Cortex of kidney (tissue), 1 donor: ENCODE results near the gene SMARCC2.
A peak's percentile ranks its signal among the peaks of the same experiment; 100 is the strongest.

ENCODE experiments used
- DNase-seq: peaks from one replicate; lab custom pipeline; 2025; lab: John Stamatoyannopoulos, UW

The SMARCC2 gene

DNA sequence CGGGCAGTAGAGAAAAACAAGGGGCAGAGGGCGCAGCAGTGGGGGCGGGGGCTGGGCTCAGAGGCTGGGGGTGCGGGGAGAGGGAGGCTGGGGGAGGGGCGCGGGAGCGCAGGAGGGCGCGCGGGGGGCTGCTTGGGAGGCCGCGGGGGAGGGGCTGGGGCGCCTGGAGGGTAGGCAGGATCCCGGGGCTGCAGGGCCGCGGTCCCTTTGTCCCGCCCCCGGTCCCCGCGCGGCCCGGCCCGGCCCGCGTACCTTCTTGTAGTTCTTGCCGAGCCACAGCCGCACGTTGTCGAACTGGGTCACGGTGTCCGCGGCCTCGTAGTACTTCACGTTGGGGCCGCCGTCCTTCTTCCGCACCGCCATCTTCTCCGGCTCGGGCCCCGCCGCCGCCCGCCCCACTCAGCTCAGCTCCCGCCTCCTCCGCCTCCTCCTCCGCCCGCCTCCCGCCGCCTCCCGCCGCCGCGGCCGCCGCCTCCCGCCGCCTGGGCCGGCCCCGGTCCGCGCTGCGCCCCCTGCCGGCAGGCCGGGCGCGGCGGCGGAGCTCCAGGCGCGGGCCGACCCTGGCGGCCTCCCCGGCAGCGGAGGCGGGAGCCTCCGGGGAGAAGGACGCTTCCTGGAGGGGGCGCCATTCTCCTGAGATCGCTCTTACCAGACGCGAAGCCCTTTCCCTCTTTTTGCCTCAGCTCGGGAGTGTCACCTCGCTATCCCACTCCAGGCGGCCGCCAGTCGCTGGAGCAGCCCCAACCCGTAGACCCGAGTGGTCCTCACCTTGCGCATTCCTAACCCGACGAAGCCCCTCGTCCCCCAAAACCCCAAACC lies at the start of gene SMARCC2:
TSS of gene SMARCC2 (minus strand) at position 385 of the 819 bp plus-strand sequence. CDS start at position 363, 22 bp downstream.
- DNase-seq: no peak

DNA sequence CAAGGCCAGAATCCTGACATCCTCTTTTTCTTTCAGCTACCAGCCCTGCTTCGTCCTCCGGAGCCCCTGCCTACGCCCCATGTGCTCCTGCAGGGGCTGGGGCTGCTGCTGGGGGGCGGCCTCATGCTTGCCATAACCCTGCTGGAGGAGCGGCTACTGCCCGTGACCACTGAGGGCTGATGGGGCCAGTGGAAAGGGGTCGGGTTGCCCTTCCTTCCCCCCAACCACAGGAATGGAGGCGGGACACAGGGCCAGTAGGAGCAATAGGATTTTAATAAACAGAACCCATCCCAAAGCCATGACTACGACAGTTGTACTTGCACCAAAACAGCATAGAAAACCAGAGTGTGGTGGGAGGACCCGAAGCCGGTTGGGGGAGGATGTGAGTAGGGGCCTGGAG lies 48.3 kb upstream of the SMARCC2 start:
- DNase-seq: no peak

DNA sequence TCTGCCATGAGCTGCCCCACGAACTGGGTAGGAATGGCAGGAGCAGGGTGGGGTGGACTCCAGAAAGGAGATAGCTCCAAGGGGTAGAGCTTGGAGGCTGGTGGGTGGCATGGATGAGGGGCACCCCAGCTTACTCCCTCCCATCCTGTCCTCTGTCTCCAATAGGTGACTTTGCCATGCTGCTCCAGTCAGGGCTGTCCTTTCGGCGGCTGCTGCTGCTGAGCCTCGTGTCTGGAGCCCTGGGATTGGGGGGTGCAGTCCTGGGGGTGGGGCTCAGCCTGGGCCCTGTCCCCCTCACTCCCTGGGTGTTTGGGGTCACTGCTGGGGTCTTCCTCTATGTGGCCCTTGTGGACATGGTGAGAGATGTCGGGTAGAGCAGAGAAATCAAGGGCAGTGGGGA lies 47.7 kb upstream of the SMARCC2 start:
- no peak for DNase-seq

DNA sequence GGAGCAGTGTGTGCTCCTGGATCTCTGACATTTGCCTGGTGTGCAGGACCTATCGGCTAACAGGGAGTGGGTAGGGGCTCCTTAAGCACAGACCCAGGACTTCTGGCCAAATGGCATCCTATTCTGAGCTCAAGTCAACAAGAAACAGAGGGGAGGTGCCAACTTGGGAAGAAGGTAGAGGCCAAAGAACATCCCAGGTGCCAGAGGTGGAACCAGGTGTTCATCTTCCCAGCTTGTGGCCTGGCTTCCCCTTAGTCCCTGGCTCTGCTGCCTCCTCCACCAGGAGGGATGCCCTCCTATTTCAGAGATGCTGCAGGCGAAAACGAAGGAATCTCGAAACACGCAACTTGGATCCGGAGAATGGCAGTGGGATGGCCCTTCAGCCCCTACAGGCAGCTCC lies 46.8 kb upstream of the SMARCC2 start:
- DNase-seq: no peak

DNA sequence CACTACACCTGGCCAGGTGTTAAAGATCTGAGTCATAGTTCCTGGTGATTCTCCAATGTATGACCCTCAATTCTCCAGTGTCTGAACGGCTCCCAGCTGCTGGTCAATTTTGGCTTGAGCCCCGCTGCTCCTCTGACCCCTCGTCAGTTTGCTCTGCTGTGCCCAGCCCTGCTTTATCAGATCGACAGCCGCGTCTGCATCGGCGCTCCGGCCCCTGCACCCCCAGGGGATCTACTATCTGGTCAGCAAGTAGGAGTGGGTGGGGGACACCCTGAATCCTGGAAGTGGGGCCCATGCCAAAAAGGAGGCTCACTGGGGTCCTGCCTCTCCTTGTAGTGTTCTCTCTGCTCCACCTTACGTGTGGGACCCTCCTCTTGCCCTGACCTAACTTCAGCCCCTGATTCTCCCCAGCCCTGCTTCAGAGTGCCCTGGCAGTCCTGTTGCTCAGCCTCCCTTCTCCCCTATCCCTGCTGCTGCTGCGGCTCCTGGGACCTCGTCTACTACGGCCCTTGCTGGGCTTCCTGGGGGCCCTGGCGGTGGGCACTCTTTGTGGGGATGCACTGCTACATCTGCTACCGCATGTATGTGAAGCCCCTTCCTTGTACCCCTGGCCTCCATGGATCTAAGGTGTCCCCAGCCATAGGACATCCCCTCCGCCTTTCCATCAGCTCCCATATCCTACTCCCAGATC lies 45.6 kb upstream of the SMARCC2 start:
- no peak for DNase-seq

DNA sequence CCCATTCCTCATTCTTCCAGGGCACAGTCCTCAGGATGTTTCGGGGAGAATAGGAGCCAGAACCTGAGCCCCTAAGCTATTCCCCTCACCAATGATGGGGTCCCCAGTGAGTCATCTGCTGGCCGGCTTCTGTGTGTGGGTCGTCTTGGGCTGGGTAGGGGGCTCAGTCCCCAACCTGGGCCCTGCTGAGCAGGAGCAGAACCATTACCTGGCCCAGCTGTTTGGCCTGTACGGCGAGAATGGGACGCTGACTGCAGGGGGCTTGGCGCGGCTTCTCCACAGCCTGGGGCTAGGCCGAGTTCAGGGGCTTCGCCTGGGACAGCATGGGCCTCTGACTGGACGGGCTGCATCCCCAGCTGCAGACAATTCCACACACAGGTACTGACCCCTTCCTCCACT lies 41.9 kb upstream of the SMARCC2 start:
- no peak for DNase-seq

DNA sequence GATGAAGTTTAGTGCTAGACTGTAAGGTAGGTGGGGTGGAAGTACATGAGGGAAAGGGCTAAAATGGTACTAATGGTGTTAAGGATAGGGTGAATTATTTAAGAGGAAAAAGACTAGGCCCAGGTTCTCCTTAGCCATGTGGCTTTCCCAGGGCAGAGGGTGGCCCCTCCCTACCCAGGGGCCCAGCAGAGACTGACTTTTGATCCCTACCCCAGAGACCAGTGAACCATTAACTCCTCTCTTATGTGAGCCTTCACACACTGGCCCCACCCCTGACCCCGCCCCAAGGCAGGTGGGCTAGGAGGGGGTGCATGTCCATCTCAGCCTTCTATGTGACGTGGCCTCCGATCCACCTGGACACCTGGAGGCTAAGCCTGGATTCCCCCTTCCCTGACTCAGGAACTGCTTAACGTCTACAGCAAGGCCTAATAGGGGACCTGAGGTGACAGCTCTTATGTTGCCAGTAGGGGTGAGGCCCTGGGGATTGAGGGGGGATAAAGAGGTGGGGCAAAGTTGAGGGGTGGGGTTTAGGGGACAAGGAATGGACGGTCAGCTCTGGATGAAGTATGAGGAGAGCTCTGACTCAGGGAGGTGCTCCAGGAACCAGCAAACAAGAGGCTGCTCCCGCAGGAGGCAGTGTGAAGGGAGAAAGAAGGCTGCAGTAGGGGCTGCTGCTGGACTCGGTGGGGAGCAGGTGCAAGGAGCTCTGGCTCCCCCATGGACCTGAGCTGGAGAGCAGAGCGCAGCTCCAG lies 41.3 kb upstream of the SMARCC2 start:
- no peak for DNase-seq

DNA sequence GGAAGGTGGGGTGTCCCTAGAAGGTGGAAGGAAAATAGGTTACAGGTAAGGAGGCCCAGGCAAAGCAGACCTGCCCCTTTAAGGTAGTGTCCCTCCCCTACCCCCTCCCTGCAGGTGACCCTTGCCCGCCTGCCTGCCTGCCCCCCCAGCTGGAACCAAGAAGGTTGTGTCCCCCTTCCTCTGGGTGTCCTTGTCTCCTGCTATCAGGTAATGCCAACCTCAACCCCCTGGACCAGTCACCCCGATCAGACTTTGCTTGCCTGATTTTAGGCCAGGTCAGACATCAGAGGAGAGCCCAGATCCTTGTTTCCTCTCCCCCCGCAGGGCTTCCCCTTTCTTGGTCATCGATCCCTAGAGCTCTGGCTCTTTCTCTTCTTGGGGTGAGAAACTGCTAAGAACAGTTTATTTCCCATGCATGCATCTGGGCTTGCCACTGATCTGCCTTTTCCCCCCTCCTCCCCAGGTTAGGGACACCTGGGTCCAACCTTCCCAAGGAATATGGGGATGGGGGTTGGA lies 40.7 kb upstream of the SMARCC2 start, which contains the start of gene SLC39A5:
TSS of gene SLC39A5 (plus strand) at position 136 of the 516 bp plus-strand sequence. CDS start 1,224 bp downstream, outside the sequence.
- no peak for DNase-seq

DNA sequence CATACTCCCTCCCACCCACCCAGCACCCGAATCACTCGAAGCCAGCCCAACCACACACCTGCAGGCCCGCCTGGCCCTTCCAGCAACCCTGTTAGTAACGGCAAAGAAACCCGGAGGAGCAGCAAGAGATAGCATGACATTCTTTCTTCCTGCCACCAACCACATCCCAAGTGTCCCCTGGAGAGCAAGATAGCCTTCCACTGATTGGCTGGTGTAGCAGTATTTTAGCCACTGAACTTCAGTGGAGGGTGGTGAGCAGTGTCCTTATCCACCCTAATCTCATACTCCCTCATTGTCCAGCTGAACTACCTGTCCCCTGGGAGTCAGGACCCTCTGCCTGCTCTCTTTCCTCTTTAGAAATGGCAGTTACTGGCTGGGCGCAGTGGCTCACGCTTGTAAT lies 39.8 kb upstream of the SMARCC2 start:
- DNase-seq: no peak

DNA sequence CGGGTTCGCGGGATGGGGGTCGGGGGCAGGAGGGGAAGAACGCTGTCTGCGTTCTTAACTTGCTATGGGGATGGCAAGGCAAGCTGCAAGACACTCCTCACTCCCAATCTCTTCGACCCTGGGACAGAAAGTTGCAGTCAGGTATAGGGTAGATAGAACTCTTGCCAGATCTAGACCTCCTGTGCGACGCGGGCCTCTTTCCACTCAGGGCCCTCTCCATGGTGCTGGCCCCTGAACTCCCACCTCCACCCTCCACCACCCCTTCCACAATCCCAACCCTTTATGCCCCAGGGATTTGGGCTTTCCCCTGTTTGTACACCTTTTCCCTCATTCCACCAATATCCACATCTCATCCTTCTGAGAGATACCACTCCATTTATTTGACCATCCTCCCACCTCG lies 35.7 kb upstream of the SMARCC2 start:
- no peak for DNase-seq

DNA sequence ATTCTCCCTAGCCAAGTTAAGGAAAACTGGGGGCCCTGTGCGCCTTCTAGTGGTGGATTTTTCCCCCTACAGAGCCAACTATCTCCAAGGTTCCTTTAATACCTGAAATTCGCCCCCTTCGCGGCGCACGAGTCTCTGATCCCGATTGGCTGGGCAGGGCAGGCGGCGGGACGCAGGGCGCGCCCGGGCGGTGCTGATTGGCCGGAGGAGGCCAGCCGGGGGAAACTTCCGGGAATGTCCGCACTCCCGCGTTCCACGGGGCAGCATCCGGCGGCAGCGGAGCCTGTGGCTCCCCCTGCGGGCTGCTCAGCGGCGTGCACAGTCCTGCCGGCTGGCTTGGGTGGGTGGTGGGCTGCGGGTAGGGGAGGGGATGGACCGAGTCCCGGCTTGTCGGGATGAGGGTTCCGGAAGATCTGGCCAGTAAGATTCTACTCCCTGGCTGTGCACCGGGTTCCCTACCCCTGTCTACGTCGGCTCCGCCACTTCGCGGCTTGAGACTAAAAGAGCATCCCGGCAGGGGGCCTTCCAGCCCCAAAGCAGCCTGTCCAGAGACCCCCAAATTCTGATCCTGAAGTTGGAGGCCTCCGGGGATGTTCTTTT lies 34.9 kb upstream of the SMARCC2 start, which contains the start of gene NABP2:
TSS of gene NABP2 (plus strand) at position 241 of the 600 bp plus-strand sequence. CDS start 515 bp downstream, outside the sequence.
- peak; percentile 61 for DNase-seq

DNA sequence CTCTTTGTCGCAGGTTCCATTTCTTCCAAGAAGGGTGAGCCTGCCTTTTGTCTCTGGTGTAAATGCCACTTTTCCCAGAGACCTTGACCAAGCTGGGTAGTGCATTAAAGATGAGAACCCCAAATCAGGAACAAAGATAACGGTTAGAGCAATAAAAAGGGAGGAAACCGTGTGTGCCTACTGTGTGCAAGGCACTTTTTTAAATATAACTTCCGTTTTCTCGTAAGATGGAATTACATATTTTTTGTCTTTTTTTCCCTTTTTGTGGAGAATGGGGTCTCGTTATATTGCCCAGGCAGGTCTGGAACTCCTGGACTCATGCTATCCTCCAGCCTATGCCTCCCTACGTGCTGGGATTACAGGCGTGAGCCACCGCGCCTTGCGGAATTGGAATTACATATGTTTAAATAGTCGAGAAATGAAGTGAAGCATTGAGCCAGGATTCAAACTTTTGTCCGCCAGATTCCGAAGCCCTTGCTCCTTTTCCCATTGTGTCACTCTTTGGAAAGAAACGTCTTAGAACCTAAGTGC lies 34.4 kb upstream of the SMARCC2 start:
- no peak for DNase-seq

DNA sequence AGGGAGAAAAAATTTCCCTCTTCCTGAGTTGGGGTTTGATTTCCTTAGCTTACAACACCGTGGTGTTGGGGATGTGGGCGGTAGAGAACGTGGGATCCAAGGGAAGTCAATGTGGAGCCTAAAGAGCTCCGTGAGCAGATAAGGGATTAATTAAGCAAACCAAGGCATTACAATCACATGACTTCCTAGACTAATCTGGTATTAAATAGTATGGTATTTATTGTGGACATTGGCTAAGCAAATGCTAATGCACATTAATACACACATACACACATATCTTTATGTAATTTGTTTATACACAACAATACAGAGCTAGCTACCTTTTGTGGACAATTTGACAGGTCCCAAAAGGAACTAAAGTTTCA lies 33.2 kb upstream of the SMARCC2 start:
- no peak for DNase-seq

DNA sequence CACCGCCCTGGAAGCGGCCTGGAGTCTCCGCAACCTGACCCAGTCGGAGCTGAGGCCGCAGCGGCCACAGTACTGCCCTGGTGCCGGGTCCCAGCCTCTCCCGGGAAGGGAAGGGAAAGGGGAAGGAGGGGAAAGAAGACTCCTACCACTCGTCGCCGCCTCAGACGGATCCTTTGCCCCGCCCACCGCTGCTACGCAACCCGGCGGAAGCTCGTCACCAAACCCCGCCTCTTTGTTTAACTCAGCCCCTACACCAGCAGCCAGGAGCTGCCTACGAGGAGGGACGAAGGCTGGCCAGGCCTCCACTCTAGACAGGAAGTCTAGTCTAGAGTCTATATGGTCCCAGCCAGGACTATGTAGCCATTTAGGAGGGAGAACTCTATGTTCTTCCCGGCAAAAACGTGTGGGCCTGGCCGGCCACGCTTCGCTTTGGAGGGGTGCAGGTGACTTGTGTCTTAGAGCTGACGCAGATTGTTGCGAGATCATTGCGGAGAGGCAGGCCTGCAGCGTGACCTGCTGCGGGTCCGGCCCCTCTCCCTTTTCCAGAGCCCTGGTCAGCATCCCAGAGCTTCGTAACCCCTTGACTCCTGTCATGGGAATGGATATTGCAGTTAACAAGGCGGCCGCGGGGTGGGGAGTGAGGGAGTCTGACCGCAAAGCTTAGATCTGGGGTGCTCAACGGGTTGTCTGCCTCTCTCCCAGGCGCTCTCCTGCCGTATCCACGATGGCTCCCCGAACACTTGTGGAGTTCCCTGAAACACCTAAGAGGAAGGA lies 32.7 kb upstream of the SMARCC2 start, which contains the start of gene RNF41:
TSS of gene RNF41 (minus strand) at position 166 of the 774 bp plus-strand sequence. CDS start 7,875 bp downstream, outside the sequence.
- DNase-seq: peak; percentile 53

DNA sequence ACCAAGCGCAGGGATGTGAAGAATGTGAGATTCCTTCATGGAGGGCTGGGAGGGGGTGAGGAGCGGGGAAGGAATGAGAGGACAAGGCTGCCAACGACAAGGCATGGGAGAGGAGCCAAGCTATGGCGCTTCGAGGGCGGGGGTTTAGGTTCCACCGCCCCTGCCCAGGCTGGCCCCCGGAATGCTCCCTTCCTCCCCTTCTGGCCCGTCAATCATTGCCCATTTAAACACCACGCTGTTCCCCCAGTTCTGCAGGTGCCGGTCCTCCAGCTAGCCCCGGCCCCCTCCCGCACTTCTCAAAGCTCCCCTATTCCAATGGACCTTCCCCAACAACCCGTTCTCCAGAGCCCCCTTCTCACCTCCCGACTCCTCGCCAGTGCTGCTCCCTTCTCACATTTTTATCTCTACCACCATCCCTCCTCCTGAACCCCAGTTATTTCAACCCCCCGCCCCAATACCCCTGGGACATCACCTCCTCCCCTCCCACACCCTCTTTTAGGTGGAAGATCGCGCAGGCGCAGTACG lies 32.0 kb upstream of the SMARCC2 start:
- DNase-seq: no peak

DNA sequence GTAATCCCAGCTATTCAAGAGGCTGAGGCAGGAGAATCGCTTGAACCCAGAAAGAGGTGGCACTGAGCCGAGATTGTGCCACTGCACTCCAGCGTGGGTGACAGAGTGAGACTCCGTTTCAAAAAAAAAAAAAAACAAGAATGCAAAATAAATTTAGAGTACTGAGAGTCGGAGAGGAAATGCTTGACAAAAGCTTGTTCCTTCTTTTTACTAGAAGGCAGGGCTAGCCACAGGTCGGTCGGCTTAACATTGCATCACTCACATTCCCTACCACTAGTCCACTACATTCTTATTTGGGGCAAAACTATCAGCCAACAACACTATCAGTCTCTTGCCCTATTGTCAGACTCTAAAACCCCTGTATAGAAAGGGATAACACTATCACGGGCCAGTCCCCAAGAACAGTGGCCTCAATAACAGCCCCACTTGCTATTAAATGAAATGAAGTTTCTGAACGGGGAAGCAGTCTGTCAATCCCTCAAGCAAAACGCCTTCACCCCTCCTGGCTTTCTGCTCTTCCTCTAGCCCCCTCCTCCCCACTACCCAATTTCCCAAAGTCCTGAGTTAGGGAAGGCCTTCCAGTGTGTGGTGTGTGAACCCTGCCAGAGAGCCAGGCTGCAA lies 31.4 kb upstream of the SMARCC2 start:
- no peak for DNase-seq

DNA sequence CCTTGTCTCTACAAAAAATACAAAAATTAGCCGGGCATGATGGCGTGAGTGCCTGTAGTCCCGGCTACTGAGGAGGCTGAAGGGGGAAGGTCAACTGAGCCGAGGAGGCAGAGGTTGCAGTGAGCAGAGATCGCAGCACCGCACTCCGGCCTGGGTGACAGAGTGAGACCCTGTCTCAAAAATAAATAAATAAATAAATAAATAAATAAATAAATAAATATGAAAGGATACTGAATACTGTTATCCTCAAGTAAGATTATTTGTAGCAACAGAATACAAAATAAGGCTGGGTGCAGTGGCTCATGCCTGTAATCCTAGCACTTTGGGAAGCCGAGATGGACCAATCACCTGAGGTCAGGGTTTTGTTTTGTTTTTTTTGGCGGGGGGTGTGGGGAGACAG lies 30.6 kb upstream of the SMARCC2 start:
- DNase-seq: no peak

DNA sequence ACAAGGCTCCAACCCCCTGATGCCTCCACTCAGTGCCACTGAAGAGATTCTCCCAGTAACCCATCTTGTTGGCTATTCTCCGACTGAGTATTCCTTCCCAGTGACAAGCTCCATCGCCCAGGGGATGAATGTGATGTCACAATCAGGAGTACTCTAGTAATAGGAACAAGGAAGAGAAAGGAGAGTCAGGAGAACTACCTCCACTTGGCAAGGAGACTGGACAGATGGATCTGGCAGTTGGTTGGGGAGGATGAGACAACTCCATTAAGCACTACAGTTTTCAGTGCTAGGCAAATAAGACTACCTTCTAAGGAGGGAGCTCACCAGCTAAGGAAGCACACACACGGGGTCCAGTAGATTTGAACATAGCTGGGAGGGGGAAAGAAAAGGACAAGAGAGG lies 27.2 kb upstream of the SMARCC2 start:
- no peak for DNase-seq

DNA sequence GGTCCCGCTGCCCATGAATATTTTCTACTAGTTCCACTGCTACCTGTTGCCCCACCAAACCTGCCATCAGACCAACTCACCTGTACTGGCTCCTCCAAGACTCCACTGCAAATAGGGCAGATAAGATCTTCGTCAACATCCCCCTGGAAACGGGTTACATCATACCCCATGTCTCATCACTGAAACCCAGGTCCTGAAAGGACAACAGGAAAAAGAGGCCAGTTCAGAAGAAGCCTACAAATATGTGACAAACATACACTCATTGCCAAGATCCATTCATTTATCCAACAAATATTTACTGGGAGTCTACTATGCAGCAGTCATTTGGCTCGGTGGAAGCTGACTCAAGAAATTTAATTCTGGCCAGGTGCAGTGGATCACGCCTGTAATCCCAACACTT lies 24.6 kb upstream of the SMARCC2 start:
- DNase-seq: no peak

DNA sequence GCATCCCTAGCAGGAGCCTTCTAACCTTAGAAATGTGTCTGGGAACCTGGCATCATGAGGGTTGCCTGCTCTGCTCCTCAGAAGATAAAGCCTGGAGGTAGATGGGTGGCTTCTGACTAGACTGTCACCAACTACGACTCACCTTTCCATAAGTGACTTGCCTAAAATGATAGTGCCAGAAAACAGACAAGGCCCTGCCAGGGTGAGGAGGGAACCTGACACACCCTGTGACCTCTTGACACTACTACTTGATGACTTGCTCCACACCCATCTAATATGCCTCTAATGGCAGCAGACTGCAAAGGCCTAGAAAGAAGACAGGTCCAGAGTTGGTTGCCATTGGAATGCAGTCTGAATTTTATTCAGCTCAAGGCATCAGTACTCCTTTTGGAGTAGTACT lies 23.1 kb upstream of the SMARCC2 start:
- no peak for DNase-seq
